HepG2 (cell line): ENCODE results near the gene SLC16A6. TPM values are rescaled to one million over a fixed set of nuclear protein-coding genes. Genes with fewer than 3 reads are reported as not detected.

Experiments
- ATAC-seq: fragments of 200-7000 bp; cut with Tn5 transposase; 3 replicates; pipeline ENCODE4 v1.9.1; 2020; ENCODE audit warnings: mild to moderate bottlenecking, moderate library complexity
- BruUV-seq: library from RNA; stranded (reverse); fragments of 400-500 nt; replicated peaks from 2 replicates; lab custom pipeline; 2021; lab: Mats Ljungman, UMichigan
- CTCF ChIA-PET: fragments of 300-600 bp; formaldehyde crosslinking; extraction: SDS; loops from one replicate; lab custom pipeline; 2021; ENCODE audit warnings: low total read pairs, inconsistent platforms, low intra/inter-chr PET ratio; lab: Yijun Ruan, JAX
- POLR2A ChIA-PET: fragments of 350-600 bp; sonication (Branson Sonifier 250); formaldehyde crosslinking; loops from one replicate; lab custom pipeline; 2020; ENCODE audit warnings: antibody characterized with exemption, inconsistent platforms; lab: Yijun Ruan, JAX
- DNase-seq: peaks from one replicate; pipeline ENCODE4 v3.0.0-alpha.2; 2015; ENCODE audit warnings: low spot score
- FAIRE-seq: peaks from 3 replicates; lab custom pipeline; 2011; peaks lifted over from hg19 to GRCh38; lab: Jason Lieb, UNC
- H2AFZ ChIP-seq: one replicate; pipeline ENCODE4 v1.6.1; 2011; ENCODE audit warnings: low read length, inconsistent platforms
- H3K27ac ChIP-seq: fragments of 300-600 bp; 3 replicates; pipeline ENCODE4 v1.8.0; 2011; ENCODE audit warnings: mixed run types, mild to moderate bottlenecking, mixed read lengths, low read length, inconsistent platforms; ENCODE audit not compliant: insufficient read depth; ENCODE audit errors: extremely low read length
- H3K27me3 ChIP-seq, 2 experiments: fragments of 200-600 bp in 1 of 2; 2 replicates in 1 of 2; 3 replicates in 1 of 2; pipeline versions ENCODE4 v1.6.0 to v1.8.0; 2011; ENCODE audit warnings: low read length in 2 of 2, mild to moderate bottlenecking in 2 of 2, moderate library complexity in 2 of 2, inconsistent platforms in 1 of 2; ENCODE audit not compliant: insufficient read depth in 2 of 2, control insufficient read depth in 1 of 2
- H3K36me3 ChIP-seq, 2 experiments: fragments of 200-600 bp in 1 of 2; replicated peaks in 1 of 2; 2 replicates in 1 of 2; 3 replicates in 1 of 2; pipeline versions ENCODE4 v1.5.1 to v1.8.0; 2011; ENCODE audit warnings: low read length in 2 of 2, inconsistent platforms in 1 of 2; ENCODE audit not compliant: insufficient read depth in 2 of 2, control insufficient read depth in 1 of 2
- H3K4me1 ChIP-seq: 2 replicates; pipeline ENCODE4 v1.5.1; 2012; ENCODE audit warnings: low read length, inconsistent platforms; ENCODE audit not compliant: insufficient read depth
- H3K4me2 ChIP-seq: 2 replicates; pipeline ENCODE4 v1.6.0; 2011; ENCODE audit warnings: low read depth, low read length, inconsistent platforms
- H3K4me3 ChIP-seq, 3 experiments: fragments of 200-600 bp in 1 of 3; sonication (generic), shearing (Covaris generic) in 1 of 3; replicated peaks in 1 of 3; 2 replicates each; pipeline ENCODE4 v1.5.1; 2011 to 2016; ENCODE audit warnings: low read length in 3 of 3, inconsistent platforms in 2 of 3, low read depth in 2 of 3, mild to moderate bottlenecking in 2 of 3, control low read depth in 1 of 3, mixed read lengths in 1 of 3; ENCODE audit not compliant: insufficient read depth in 1 of 3
- H3K79me2 ChIP-seq: one replicate; pipeline ENCODE4 v1.6.1; 2011; ENCODE audit warnings: low read length, inconsistent platforms; ENCODE audit not compliant: insufficient read depth
- H3K9ac ChIP-seq: 2 replicates; pipeline ENCODE4 v1.6.0; 2011; ENCODE audit warnings: mild to moderate bottlenecking, low read depth, low read length, inconsistent platforms; ENCODE audit not compliant: insufficient read depth
- H3K9me3 ChIP-seq: 2 replicates; pipeline ENCODE4 v1.5.1; 2012; ENCODE audit warnings: mild to moderate bottlenecking, low read length
- H4K20me1 ChIP-seq: 2 replicates; pipeline ENCODE4 v1.6.0; 2011; ENCODE audit warnings: inconsistent platforms, mild to moderate bottlenecking, low read length, moderate library complexity; ENCODE audit not compliant: insufficient read depth
- CBFB ChIP-seq: sonication (generic); formaldehyde crosslinking; IDR thresholded peaks from 2 replicates; pipeline ENCODE4 v1.4.0; 2020; ENCODE audit warnings: missing genetic modification reagents
- CBX1 ChIP-seq: IDR thresholded peaks from one replicate; pipeline ENCODE4 v1.6.1; 2016; ENCODE audit warnings: antibody characterized with exemption, low read depth
- FIP1L1 ChIP-seq: fragments of 200-400 bp; formaldehyde crosslinking; IDR thresholded peaks from 2 replicates; pipeline ENCODE4 v1.6.1; 2018; ENCODE audit warnings: low read depth, mild to moderate bottlenecking, low read length, moderate library complexity, borderline replicate concordance; ENCODE audit not compliant: insufficient read depth
- KDM6A ChIP-seq: IDR thresholded peaks from 2 replicates; pipeline ENCODE4 v1.6.1; 2016; ENCODE audit warnings: low read depth
- TSC22D2 ChIP-seq: sonication (generic); formaldehyde crosslinking; IDR thresholded peaks from 2 replicates; pipeline ENCODE4 v1.5.1; 2020; ENCODE audit warnings: missing genetic modification reagents, mild to moderate bottlenecking, borderline replicate concordance
- ZNF121 ChIP-seq: sonication (generic); formaldehyde crosslinking; IDR thresholded peaks from 2 replicates; pipeline ENCODE4 v1.5.0; 2020; ENCODE audit warnings: mild to moderate bottlenecking, missing genetic modification reagents
- ZNF225 ChIP-seq: sonication (generic); formaldehyde crosslinking; IDR thresholded peaks from 2 replicates; pipeline ENCODE4 v1.4.0; 2020; ENCODE audit warnings: mild to moderate bottlenecking, missing genetic modification reagents
- ZNF317 ChIP-seq: sonication (generic); formaldehyde crosslinking; IDR thresholded peaks from 2 replicates; pipeline ENCODE4 v1.5.0; 2020; ENCODE audit warnings: mild to moderate bottlenecking, missing genetic modification reagents
- ZNF569 ChIP-seq: sonication (generic); formaldehyde crosslinking; IDR thresholded peaks from 2 replicates; pipeline ENCODE4 v1.5.0; 2020; ENCODE audit warnings: mild to moderate bottlenecking, missing genetic modification reagents, moderate library complexity, borderline replicate concordance
- ZNF713 ChIP-seq: sonication (generic); formaldehyde crosslinking; IDR thresholded peaks from 2 replicates; pipeline ENCODE4 v1.4.0; 2020; ENCODE audit warnings: mild to moderate bottlenecking, missing genetic modification reagents
- WGBS: methylation state at CpG from one replicate; pipeline ENCODE4 v1.1.6; 2017; ENCODE audit warnings: low lambda C conversion rate; 5-methylcytosine and 5-hydroxymethylcytosine counted together
- in situ Hi-C: cut with HindIII; loops from 2 replicates; pipeline ENCODE4 v1.10.0; 2017; ENCODE audit warnings: low pct_unique_long_range_greater_than_20kb; ENCODE audit not compliant: extremely low pct_ligation_motif_present
- intact Hi-C: fragments of 100-400 bp; cut with micrococcal nuclease; formaldehyde crosslinking; loops from one replicate; pipeline ENCODE4 v1.10.0; 2022; ENCODE audit not compliant: unreplicated experiment
- polyA plus RNA-seq, 8 experiments: library from polyadenylated mRNA; depleted of rRNA in 3 of 8; stranded (reverse) in 7 of 8; unstranded in 1 of 8; fragments of >200 nt; fragmentation: Illumina TruSeq in 4 of 8; extraction: Trizol in 4 of 8; gene quantifications; 2 replicates each; pipeline versions ENCODE4 v1.2.1 to v1.2.3, GENCODE V29; 2011 to 2016; ENCODE audit warnings: low read depth in 4 of 8, missing spikeins in 1 of 8, mixed read lengths in 1 of 8; ENCODE audit not compliant: insufficient read depth in 1 of 8
- total RNA-seq, 5 experiments: library from RNA; depleted of rRNA; stranded (reverse); fragments of >200 nt; fragmentation: Illumina TruSeq; extraction: Trizol; gene quantifications; 2 replicates each; pipeline ENCODE4 v1.2.3, GENCODE V29; 2016; ENCODE audit warnings: low read depth in 1 of 5
- TF ChIP-seq, protein P1 (sequence below): IDR thresholded peaks from 2 replicates; pipeline ENCODE4 v1.4.0; 2020; ENCODE audit warnings: mild to moderate bottlenecking, missing genetic modification reagents
- TF ChIP-seq, protein P2 (sequence below): sonication (generic); formaldehyde crosslinking; IDR thresholded peaks from 2 replicates; pipeline ENCODE4 v1.5.0; 2020; ENCODE audit warnings: mild to moderate bottlenecking, low read depth, missing genetic modification reagents, borderline replicate concordance
- TF ChIP-seq, protein P3 (sequence below): fragments of 450-650 bp; IDR thresholded peaks from 2 replicates; pipeline ENCODE4 v1.6.1; 2016
- TF ChIP-seq, protein P4 (sequence below): sonication (generic); formaldehyde crosslinking; IDR thresholded peaks from 2 replicates; pipeline ENCODE4 v1.5.0; 2020; ENCODE audit warnings: mild to moderate bottlenecking, missing genetic modification reagents
- TF ChIP-seq, protein P5 (sequence below): sonication (generic); formaldehyde crosslinking; IDR thresholded peaks from 2 replicates; pipeline ENCODE4 v1.5.0; 2020; ENCODE audit warnings: missing genetic modification reagents

SLC16A6 gene
- total and polyA plus RNA-seq, 2 of the 13 experiments (the other 11 are each of a cell fraction or from before 2014, with no cell fraction given), result 1.1 to 44.7 TPM

DNA sequence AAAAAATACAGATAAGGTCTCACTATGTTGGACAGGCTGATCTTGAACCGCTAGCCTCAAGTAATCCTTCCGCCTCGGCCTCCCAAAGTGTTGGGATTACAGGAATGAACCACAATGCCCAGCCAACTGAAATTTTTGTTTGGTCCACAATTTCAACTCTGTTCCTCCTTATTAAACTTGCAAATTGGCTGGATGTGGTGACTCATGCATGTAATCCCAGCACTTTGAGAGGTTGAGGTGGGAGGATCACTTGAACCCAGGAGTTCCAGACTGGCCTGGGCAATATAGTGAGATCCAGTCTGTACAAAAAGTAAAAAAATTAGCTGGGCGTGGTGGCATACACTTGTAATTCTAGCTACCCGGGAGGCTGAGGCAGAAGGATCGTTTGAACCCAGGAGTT lies 13.8 kb upstream of the SLC16A6 start (continued):
- TF ChIP-seq, protein P1, sequence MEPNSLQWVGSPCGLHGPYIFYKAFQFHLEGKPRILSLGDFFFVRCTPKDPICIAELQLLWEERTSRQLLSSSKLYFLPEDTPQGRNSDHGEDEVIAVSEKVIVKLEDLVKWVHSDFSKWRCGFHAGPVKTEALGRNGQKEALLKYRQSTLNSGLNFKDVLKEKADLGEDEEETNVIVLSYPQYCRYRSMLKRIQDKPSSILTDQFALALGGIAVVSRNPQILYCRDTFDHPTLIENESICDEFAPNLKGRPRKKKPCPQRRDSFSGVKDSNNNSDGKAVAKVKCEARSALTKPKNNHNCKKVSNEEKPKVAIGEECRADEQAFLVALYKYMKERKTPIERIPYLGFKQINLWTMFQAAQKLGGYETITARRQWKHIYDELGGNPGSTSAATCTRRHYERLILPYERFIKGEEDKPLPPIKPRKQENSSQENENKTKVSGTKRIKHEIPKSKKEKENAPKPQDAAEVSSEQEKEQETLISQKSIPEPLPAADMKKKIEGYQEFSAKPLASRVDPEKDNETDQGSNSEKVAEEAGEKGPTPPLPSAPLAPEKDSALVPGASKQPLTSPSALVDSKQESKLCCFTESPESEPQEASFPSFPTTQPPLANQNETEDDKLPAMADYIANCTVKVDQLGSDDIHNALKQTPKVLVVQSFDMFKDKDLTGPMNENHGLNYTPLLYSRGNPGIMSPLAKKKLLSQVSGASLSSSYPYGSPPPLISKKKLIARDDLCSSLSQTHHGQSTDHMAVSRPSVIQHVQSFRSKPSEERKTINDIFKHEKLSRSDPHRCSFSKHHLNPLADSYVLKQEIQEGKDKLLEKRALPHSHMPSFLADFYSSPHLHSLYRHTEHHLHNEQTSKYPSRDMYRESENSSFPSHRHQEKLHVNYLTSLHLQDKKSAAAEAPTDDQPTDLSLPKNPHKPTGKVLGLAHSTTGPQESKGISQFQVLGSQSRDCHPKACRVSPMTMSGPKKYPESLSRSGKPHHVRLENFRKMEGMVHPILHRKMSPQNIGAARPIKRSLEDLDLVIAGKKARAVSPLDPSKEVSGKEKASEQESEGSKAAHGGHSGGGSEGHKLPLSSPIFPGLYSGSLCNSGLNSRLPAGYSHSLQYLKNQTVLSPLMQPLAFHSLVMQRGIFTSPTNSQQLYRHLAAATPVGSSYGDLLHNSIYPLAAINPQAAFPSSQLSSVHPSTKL (CRISPR knock-in tag), result no peak
- peak; percentile 36; the same call in 1 of the 2 replicates for TF ChIP-seq ZNF121 (CRISPR knock-in tag)

DNA sequence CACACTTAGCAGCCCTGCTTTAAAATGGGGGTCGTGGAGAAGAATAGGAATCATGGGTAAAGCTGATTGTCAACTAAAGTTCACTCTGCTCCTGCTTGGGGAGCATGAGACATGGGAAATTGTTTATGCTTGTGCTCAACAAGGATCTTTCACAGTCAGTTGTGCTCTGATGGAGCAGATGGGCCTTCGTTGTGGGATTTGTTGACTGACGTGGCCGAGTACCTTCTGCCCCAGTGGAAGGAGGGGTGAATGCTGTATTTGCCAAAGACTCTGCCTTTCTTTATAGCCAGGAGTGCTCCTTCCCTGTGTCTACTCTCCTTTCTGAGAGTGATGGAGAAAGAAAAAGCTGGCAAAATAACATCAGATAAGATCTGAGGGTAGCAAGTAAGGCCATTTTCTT lies 11.7 kb upstream of the SLC16A6 start:
- intact Hi-C loops, result no loop called here
- no peaks in the 10 kb centered on the region for H3K79me2 ChIP-seq
- no peaks in the 10 kb centered on the region; a peak in 1 of 5 replicates for H3K36me3 ChIP-seq
- ChIA-PET CTCF (no interaction called here), POLR2A (interaction anchor here (1.0 to 2.1 kb wide), 3 partner anchors 10 to 55 kb away, joined by 3 to 4 read pairs (median 4); partner anchors contain the start of gene AMZ2)
- no peak overlapping the region for H2AFZ ChIP-seq
- no peaks in the 10 kb centered on the region for H3K27me3 ChIP-seq
- DNase-seq (no peak), ATAC-seq (no peak; the same call in 2 of the 3 replicates), FAIRE-seq (no peak)
- H3K27ac ChIP-seq, result no peak overlapping the region
- H3K9ac ChIP-seq, result no peak overlapping the region
- no peaks in the 10 kb centered on the region for H3K9me3 ChIP-seq
- no peak overlapping the region for H3K4me3 ChIP-seq
- no TSS peak for BruUV-seq
- H4K20me1 ChIP-seq, result no peaks in the 10 kb centered on the region
- in situ Hi-C loops, result no loop called here
- no peak overlapping the region for H3K4me2 ChIP-seq
- 66% methylated on average over 4 of the region's 4 CpGs for WGBS
- H3K4me1 ChIP-seq, result peaks cover 62% of the 10 kb centered on the region
- TF ChIP-seq CBX1 (no peak), ZNF713 (CRISPR knock-in tag) (no peak), KDM6A (CRISPR knock-in tag) (no peak), CBFB (no peak), ZNF317 (CRISPR knock-in tag) (no peak), FIP1L1 (no peak), TSC22D2 (CRISPR knock-in tag) (no peak), ZNF225 (no peak), ZNF569 (no peak)
- TF ChIP-seq, protein P2, sequence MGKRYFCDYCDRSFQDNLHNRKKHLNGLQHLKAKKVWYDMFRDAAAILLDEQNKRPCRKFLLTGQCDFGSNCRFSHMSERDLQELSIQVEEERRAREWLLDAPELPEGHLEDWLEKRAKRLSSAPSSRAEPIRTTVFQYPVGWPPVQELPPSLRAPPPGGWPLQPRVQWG (CRISPR knock-in tag), result no peak
- TF ChIP-seq, protein P3, sequence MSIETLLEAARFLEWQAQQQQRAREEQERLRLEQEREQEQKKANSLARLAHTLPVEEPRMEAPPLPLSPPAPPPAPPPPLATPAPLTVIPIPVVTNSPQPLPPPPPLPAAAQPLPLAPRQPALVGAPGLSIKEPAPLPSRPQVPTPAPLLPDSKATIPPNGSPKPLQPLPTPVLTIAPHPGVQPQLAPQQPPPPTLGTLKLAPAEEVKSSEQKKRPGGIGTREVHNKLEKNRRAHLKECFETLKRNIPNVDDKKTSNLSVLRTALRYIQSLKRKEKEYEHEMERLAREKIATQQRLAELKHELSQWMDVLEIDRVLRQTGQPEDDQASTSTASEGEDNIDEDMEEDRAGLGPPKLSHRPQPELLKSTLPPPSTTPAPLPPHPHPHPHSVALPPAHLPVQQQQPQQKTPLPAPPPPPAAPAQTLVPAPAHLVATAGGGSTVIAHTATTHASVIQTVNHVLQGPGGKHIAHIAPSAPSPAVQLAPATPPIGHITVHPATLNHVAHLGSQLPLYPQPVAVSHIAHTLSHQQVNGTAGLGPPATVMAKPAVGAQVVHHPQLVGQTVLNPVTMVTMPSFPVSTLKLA, result no peak
- TF ChIP-seq, protein P4, sequence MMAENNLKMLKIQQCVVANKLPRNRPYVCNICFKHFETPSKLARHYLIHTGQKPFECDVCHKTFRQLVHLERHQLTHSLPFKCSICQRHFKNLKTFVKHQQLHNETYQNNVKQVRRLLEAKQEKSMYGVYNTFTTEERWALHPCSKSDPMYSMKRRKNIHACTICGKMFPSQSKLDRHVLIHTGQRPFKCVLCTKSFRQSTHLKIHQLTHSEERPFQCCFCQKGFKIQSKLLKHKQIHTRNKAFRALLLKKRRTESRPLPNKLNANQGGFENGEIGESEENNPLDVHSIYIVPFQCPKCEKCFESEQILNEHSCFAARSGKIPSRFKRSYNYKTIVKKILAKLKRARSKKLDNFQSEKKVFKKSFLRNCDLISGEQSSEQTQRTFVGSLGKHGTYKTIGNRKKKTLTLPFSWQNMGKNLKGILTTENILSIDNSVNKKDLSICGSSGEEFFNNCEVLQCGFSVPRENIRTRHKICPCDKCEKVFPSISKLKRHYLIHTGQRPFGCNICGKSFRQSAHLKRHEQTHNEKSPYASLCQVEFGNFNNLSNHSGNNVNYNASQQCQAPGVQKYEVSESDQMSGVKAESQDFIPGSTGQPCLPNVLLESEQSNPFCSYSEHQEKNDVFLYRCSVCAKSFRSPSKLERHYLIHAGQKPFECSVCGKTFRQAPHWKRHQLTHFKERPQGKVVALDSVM (CRISPR knock-in tag), result no peak
- TF ChIP-seq, protein P5, sequence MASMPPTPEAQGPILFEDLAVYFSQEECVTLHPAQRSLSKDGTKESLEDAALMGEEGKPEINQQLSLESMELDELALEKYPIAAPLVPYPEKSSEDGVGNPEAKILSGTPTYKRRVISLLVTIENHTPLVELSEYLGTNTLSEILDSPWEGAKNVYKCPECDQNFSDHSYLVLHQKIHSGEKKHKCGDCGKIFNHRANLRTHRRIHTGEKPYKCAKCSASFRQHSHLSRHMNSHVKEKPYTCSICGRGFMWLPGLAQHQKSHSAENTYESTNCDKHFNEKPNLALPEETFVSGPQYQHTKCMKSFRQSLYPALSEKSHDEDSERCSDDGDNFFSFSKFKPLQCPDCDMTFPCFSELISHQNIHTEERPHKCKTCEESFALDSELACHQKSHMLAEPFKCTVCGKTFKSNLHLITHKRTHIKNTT, result no peak
